SK-N-MC (cell line): ENCODE data around the gene DAPK1.

Experiments used
- DNase-seq: peaks from one replicate; pipeline ENCODE4 v3.0.0-alpha.2; 2011; ENCODE audit warnings: low read depth, low spot score
- H3K27ac ChIP-seq: fragments of 200-600 bp; sonication (generic); 2 replicates; pipeline ENCODE4 v1.5.1; 2016; ENCODE audit warnings: mixed run types
- H3K36me3 ChIP-seq: fragments of 200-600 bp; sonication (generic); 2 replicates; pipeline ENCODE4 v1.6.1; 2017; ENCODE audit warnings: antibody characterized with exemption, low read length, mixed read lengths; ENCODE audit not compliant: insufficient read depth
- H3K4me3 ChIP-seq: fragments of 200-600 bp; sonication (generic); 2 replicates; pipeline ENCODE4 v1.5.1; 2016
- H3K9ac ChIP-seq: fragments of 200-600 bp; sonication (generic); 2 replicates; pipeline ENCODE4 v1.8.0; 2017; ENCODE audit warnings: mixed run types, mixed read lengths; ENCODE audit not compliant: insufficient read length
- H3K9me3 ChIP-seq: fragments of 200-600 bp; sonication (generic); 2 replicates; pipeline ENCODE4 v1.6.1; 2017; ENCODE audit warnings: low read depth, mild to moderate bottlenecking, antibody characterized with exemption, low read length, moderate library complexity, mixed read lengths
- EZH2 ChIP-seq: fragments of 200-600 bp; sonication (generic); IDR thresholded peaks from one replicate; pipeline ENCODE4 v1.6.1; 2017; ENCODE audit warnings: antibody characterized with exemption
- FOXP2 ChIP-seq: optimal IDR thresholded peaks from 2 replicates; pipeline ENCODE3; 2011; ENCODE audit warnings: mild to moderate bottlenecking, moderate library complexity; ENCODE audit not compliant: insufficient read depth; ENCODE audit errors: extremely low read length, control extremely low read depth
- POLR2AphosphoS5 ChIP-seq: IDR thresholded peaks from 2 replicates; pipeline ENCODE4 v1.6.1; 2012; ENCODE audit warnings: mild to moderate bottlenecking, low read depth, low read length, borderline replicate concordance

The DAPK1 gene

DNA sequence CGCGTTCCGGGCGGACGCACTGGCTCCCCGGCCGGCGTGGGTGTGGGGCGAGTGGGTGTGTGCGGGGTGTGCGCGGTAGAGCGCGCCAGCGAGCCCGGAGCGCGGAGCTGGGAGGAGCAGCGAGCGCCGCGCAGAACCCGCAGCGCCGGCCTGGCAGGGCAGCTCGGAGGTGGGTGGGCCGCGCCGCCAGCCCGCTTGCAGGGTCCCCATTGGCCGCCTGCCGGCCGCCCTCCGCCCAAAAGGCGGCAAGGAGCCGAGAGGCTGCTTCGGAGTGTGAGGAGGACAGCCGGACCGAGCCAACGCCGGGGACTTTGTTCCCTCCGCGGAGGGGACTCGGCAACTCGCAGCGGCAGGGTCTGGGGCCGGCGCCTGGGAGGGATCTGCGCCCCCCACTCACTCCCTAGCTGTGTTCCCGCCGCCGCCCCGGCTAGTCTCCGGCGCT lies at the start of gene DAPK1:
Gene DAPK1 (plus strand): TSS at position 264 of the 442 bp plus-strand sequence. CDS start 1,211 bp downstream, outside the sequence.
- Histone ChIP-seq H3K4me3 (peak within 1 kb of the TSS; percentile 95), H3K9ac (peak within 1 kb of the TSS; percentile 89), H3K36me3 (peaks cover 23% of the 10 kb centered on the region), H3K9me3 (no peaks in the 10 kb centered on the region), H3K27ac (peak within 1 kb of the TSS; percentile 68)
- DNase-seq = no peak
- TF ChIP-seq FOXP2 (no peak), POLR2AphosphoS5 (peak; percentile 55), EZH2 (no peak)

DNA sequence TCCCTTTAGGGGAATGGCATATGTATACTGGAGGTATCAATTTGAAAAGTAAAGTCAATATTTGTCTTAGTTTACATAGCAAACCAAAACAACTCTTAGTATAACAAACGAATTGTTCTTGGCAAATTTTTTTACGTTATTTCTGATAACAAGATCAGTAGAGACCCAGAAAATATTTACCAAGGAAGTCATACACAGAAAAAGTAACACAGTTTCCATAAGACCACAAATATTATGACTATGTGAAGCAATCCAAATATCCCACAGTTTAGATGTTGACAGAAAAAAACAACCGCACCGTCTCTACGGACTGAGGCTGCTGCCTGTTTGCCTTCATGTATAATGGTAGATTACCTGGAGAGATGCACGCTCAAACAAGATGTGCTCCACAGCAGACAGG lies 46.5 kb upstream of the DAPK1 start:
- TF ChIP-seq POLR2AphosphoS5 (no peak), EZH2 (no peak), FOXP2 (no peak)
- Histone ChIP-seq H3K9me3 (no peaks in the 10 kb centered on the region), H3K4me3 (no peak overlapping the region), H3K9ac (no peak overlapping the region), H3K27ac (no peak overlapping the region), H3K36me3 (no peaks in the 10 kb centered on the region)
- no peak for DNase-seq

DNA sequence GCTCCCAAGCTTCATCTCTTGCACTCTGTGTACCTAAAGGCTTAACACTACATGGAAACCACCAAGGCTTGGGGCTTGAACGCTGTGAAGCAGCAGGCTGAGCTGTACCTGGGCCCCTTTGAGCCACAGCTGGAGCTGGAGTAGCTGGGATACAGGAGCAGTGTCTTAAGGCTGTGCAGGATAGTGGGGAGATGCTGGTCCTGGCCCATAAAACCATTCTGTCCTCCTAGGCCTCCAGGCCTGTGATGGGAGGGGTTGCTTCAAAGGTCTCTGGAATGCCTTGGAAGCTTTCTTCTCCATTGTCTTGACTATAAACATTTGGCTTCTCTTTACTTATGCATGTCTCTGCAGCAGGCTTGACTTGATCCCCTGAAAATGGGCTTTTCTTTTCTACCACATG lies 42.3 kb upstream of the DAPK1 start:
- Histone ChIP-seq H3K27ac (no peak overlapping the region), H3K36me3 (no peaks in the 10 kb centered on the region), H3K9me3 (no peaks in the 10 kb centered on the region), H3K4me3 (no peak overlapping the region), H3K9ac (no peak overlapping the region)
- TF ChIP-seq FOXP2 = no peak
- DNase-seq = no peak

DNA sequence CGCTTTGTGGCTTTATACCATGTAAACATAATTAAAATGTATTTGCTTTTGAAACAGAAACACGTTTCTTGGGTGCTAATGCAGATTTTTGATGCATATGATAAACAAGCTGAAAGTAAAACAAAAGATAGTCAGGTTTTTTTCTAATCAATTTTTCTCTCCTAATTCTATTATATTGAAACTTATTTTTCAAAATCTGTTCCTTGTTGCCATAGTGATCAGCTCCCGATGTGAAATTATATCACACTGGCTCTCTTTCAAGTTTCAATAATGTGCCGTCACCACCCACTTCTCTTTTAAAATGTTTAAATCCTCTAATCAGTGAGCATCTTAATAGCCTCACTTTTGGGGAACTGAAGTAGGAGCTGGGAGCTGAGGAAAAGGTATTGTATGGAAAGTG lies 36.4 kb upstream of the DAPK1 start:
- DNase-seq = no peak
- H3K9me3 ChIP-seq = no peaks in the 10 kb centered on the region
- TF ChIP-seq EZH2 (no peak), POLR2AphosphoS5 (no peak), FOXP2 (no peak)
- no peaks in the 10 kb centered on the region for H3K36me3 ChIP-seq
- H3K4me3 ChIP-seq = peak overlapping the region; percentile 31; the same call in 1 of the 2 replicates
- no peak overlapping the region for H3K9ac ChIP-seq
- H3K27ac ChIP-seq = 0 out of 2 replicates have a peak overlapping the region, but pooled peaks have one; percentile 1

DNA sequence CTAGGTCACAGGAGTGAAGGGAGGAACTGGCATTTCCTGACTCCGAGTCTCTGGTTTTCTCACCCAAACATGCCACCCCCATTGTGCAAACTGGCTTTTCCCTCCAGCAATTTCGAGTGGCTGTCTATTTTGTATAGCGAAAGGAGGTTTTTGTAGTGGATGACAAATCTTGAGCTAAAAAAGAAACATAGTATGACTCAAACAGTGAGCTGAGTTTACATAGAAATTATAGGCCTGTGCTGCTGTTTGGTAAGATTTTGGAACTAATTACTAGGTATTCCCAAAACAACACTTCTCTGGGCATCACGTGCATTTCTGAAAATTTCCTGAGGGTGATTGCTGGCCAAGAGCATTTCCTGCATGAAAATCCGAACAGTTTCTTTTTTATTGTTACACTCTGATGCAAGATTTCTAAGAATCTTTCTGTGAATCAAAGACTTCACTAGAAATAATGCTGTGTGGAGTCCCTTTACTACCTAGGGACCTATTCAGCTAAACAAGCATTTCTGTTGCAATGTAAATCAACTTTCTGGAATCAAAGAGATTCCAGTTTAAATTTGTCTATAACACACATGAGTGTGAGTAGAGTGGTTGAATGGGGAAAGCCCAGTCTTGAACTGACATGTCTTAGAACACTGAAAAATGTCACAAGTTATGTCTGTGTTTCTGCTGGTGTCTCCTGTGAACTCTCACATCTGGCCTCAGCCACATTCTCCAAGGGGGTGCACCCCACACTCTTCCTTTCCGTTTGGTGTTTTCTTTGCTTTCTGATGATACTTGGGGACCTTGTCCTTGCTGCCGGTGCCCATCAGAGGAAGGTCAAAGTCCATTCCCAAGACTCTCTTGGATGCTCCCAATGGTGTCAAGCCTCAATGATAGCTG lies 33.3 kb upstream of the DAPK1 start:
- no peak for TF ChIP-seq POLR2AphosphoS5
- TF ChIP-seq EZH2 = no peak
- TF ChIP-seq FOXP2 = no peak
- Histone ChIP-seq H3K27ac (peak overlapping the region; percentile 98), H3K9me3 (no peaks in the 10 kb centered on the region), H3K36me3 (no peaks in the 10 kb centered on the region), H3K4me3 (peak overlapping the region; percentile 66), H3K9ac (peak overlapping the region; percentile 61)
- DNase-seq = peak; percentile 79

DNA sequence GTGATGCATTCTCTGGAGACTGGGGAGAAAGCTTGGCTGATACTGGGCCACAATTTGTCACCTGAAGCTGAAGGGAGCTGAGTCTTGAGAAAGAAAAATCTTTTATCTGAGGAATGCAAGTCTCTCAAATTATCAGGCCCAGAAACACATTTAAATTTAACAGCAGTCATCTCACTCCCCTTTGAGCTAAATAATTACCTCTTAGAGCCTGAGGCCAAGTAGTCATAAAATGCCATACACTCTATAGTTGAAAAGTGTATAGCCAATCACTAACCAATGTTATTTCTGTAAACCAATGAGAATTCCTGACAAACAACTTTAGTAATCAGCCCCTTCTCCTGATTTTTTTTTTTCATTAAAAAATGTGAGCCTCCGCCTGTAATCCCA lies 32.7 kb upstream of the DAPK1 start:
- H3K27ac ChIP-seq = peak overlapping the region; percentile 98
- peak; percentile 62 for DNase-seq
- H3K9ac ChIP-seq = peak overlapping the region; percentile 61

DNA sequence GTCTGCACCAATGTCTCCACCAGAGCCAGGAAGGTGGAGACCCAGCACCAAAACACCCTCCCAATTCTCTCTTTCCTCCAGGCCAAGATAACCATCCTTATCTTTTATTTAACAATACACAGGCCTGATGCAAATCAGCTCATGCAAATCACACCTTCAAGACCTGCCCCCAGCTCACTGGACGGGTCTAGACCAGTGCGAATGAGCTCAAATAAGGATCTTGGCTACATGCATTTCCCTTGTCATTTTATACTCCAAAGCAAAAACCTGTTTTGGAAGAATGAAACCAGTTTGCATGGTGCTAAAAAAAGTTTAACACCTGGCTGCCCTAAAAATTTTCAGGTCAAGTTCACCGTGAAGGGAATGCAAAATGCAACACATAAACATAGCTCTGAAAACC lies 31.9 kb upstream of the DAPK1 start:
- H3K27ac ChIP-seq = no peak overlapping the region
- no peaks in the 10 kb centered on the region for H3K9me3 ChIP-seq
- no peak overlapping the region for H3K4me3 ChIP-seq
- no peaks in the 10 kb centered on the region for H3K36me3 ChIP-seq
- DNase-seq = no peak
- TF ChIP-seq EZH2 (no peak), POLR2AphosphoS5 (no peak), FOXP2 (no peak)
- H3K9ac ChIP-seq = no peak overlapping the region

More for the DNA sequence above, 32.7 kb upstream of the DAPK1 start:
- H3K36me3 ChIP-seq = no peaks in the 10 kb centered on the region
- H3K9me3 ChIP-seq = no peaks in the 10 kb centered on the region
- H3K4me3 ChIP-seq = peak overlapping the region; percentile 66
- TF ChIP-seq EZH2 (no peak), POLR2AphosphoS5 (no peak), FOXP2 (no peak)

DNA sequence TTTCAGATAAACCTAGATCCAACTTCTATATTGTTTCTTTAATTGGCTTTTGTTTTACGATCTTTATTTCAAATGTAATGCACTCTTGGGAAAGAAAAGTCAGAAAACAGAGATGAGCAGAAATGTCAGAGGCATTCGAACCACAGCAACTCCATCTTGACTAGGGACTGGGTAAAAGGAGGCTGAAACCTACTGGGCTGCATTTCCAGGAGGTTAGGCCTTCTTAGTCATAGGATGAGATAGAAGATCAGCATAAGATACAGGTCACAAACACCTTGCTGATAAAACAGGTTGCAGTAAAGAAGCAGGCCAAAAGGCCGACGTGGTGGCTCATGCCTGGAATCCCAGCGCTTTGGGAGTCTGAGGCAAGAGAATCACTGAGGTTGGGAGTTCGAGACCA lies 30.5 kb upstream of the DAPK1 start:
- TF ChIP-seq EZH2 (no peak), FOXP2 (no peak), POLR2AphosphoS5 (no peak)

More for the DNA sequence above, 30.5 kb upstream of the DAPK1 start:
- Histone ChIP-seq H3K4me3 (no peak overlapping the region), H3K27ac (no peak overlapping the region), H3K9me3 (no peaks in the 10 kb centered on the region), H3K36me3 (no peaks in the 10 kb centered on the region), H3K9ac (no peak overlapping the region)
- DNase-seq = no peak
